ENCODE data around the gene CREB3L2. TPM values are rescaled to one million over a fixed set of nuclear protein-coding genes. Genes with fewer than 3 reads are reported as not detected.

Gene CREB3L2
- total and polyA plus RNA-seq, 11 donors = 4.0 to 40.6 (median 21.8) TPM

GRCh38 chr7:137852108-137852507 is 149.8 kb downstream of the CREB3L2 start:
- Histone ChIP-seq H3K4me1 (peaks cover 0 to 6% (median 2%) of the 10 kb centered on the region in 12 donors), H3K4me3 (no peak overlapping the region), H3K27me3 (peaks cover 0 to 18% (median 2%) of the 10 kb centered on the region in 9 donors), H3K27ac (no peak overlapping the region), H3K9me3 (no peaks in the 10 kb centered on the region), H3K36me3 (peaks cover 0 to 8% (median 0%) of the 10 kb centered on the region in 9 donors)
- intact Hi-C loops (cut with DNase I) = no loop called here
- ATAC-seq (no peak), DNase-seq (no peak)
- TF ChIP-seq CTCF (IDR thresholded peaks at IDR 0.05) (no peak), POLR2A (IDR thresholded peaks at IDR 0.05) (no peak)

- WGBS, 4 donors = 91 to 93% (median 92%) methylated on average over 6 of the region's 6 CpGs
- Histone ChIP-seq H3K4me3 (no peak overlapping the region), H3K27ac (no peak overlapping the region), H3K4me1 (peaks cover 0 to 10% (median 5%) of the 10 kb centered on the region in 12 donors), H3K9me3 (no peaks in the 10 kb centered on the region), H3K36me3 (peaks cover 0 to 8% (median 0%) of the 10 kb centered on the region in 9 donors), H3K27me3 (peaks cover 0 to 23% (median 2%) of the 10 kb centered on the region in 9 donors)
- intact Hi-C loops (cut with DNase I) = no loop called here
- DNase-seq (no peak), ATAC-seq (no peak)
- TF ChIP-seq CTCF (IDR thresholded peaks at IDR 0.05) = no peak
- no peak for TF ChIP-seq POLR2A (IDR thresholded peaks at IDR 0.05)
Observed at GRCh38 chr7:137850972-137851945, 150.6 kb downstream of the CREB3L2 start.

- H3K27me3 ChIP-seq = peaks cover 0 to 25% (median 5%) of the 10 kb centered on the region in 9 donors
- H3K27ac ChIP-seq = no peak overlapping the region
- TF ChIP-seq CTCF (IDR thresholded peaks at IDR 0.05) (no peak), POLR2A (IDR thresholded peaks at IDR 0.05) (no peak)
- intact Hi-C loops (cut with DNase I) = no loop called here
- ATAC-seq (no peak), DNase-seq (no peak)
- no peak overlapping the region for H3K4me3 ChIP-seq
- peaks cover 0 to 8% (median 0%) of the 10 kb centered on the region in 9 donors for H3K36me3 ChIP-seq
- no peaks in the 10 kb centered on the region for H3K9me3 ChIP-seq
- peaks cover 0 to 12% (median 5%) of the 10 kb centered on the region in 12 donors for H3K4me1 ChIP-seq
- 71 to 94% (median 92%) methylated on average over 2 of the region's 2 CpGs for WGBS, 4 donors
Observed at GRCh38 chr7:137850571-137850970, 151.3 kb downstream of the CREB3L2 start.

GRCh38 chr7:137848095-137848494 is 153.8 kb downstream of the CREB3L2 start:
- Histone ChIP-seq H3K36me3 (peaks cover 0 to 8% (median 0%) of the 10 kb centered on the region in 9 donors), H3K27me3 (peaks cover 0 to 46% (median 22%) of the 10 kb centered on the region in 9 donors), H3K4me1 (peaks cover 0 to 12% (median 5%) of the 10 kb centered on the region in 12 donors), H3K27ac (no peak overlapping the region), H3K4me3 (no peak overlapping the region), H3K9me3 (no peaks in the 10 kb centered on the region)
- 80 to 88% (median 87%) methylated on average over 8 of the region's 8 CpGs for WGBS, 4 donors
- DNase-seq (no peak), ATAC-seq (no peak)
- intact Hi-C loops (cut with DNase I) = no loop called here
- no peak for TF ChIP-seq CTCF (IDR thresholded peaks at IDR 0.05)
- no peak for TF ChIP-seq POLR2A (IDR thresholded peaks at IDR 0.05)
